MM.1S (cell line): Measurements from ENCODE around the gene PTCH2.

Experiments
- DNase-seq: peaks from one replicate; pipeline ENCODE4 v3.0.0-alpha.2; 2015
- H2AFZ ChIP-seq: fragments of 300-600 bp; sonication (generic); 2 replicates; pipeline ENCODE4 v1.6.0; 2016; ENCODE audit warnings: antibody characterized with exemption, low read length
- H3F3A ChIP-seq: fragments of 300-600 bp; sonication (generic); 2 replicates; pipeline ENCODE4 v1.6.1; 2016; ENCODE audit warnings: mild to moderate bottlenecking, antibody characterized with exemption, low read length, moderate library complexity, mixed read lengths; ENCODE audit not compliant: insufficient read depth
- H3K27ac ChIP-seq: fragments of 300-600 bp; sonication (generic); 2 replicates; pipeline ENCODE4 v1.5.1; 2016; ENCODE audit warnings: mild to moderate bottlenecking, low read length
- H3K27me3 ChIP-seq: fragments of 300-600 bp; sonication (generic); replicated peaks from 2 replicates; pipeline ENCODE4 v1.6.0; 2016; ENCODE audit warnings: low read length; ENCODE audit not compliant: insufficient read depth
- H3K36me3 ChIP-seq: fragments of 300-600 bp; sonication (generic); replicated peaks from 2 replicates; pipeline ENCODE4 v1.6.1; 2016; ENCODE audit warnings: mild to moderate bottlenecking, low read length, mixed read lengths; ENCODE audit not compliant: insufficient read depth
- H3K4me1 ChIP-seq: fragments of 300-600 bp; sonication (generic); 2 replicates; pipeline ENCODE4 v1.6.1; 2016; ENCODE audit warnings: low read length, mixed read lengths
- H3K4me2 ChIP-seq: fragments of 300-600 bp; sonication (generic); 2 replicates; pipeline ENCODE4 v1.6.0; 2016; ENCODE audit warnings: low read depth, low read length
- H3K4me3 ChIP-seq: fragments of 300-600 bp; sonication (generic); 2 replicates; pipeline ENCODE4 v1.5.1; 2016; ENCODE audit warnings: low read length, mixed read lengths
- H3K79me2 ChIP-seq: fragments of 300-600 bp; sonication (generic); 2 replicates; pipeline ENCODE4 v1.6.1; 2016; ENCODE audit warnings: mixed run types, low read length, mixed read lengths
- H3K9ac ChIP-seq: fragments of 300-600 bp; sonication (generic); 2 replicates; pipeline ENCODE4 v1.6.1; 2016; ENCODE audit warnings: low read length, mixed read lengths
- H3K9me2 ChIP-seq: fragments of 300-600 bp; sonication (generic); replicated peaks from 2 replicates; pipeline ENCODE4 v1.6.1; 2016; ENCODE audit warnings: mild to moderate bottlenecking, low read length, mixed read lengths; ENCODE audit not compliant: insufficient read depth
- H3K9me3 ChIP-seq: fragments of 300-600 bp; sonication (generic); replicated peaks from 2 replicates; pipeline ENCODE4 v1.6.1; 2016; ENCODE audit warnings: mild to moderate bottlenecking, low read length, mixed read lengths; ENCODE audit not compliant: insufficient read depth
- H4K20me1 ChIP-seq: fragments of 300-600 bp; sonication (generic); 2 replicates; pipeline ENCODE4 v1.6.1; 2016; ENCODE audit warnings: mild to moderate bottlenecking, low read length, moderate library complexity, mixed read lengths; ENCODE audit not compliant: insufficient read depth
- EZH2 ChIP-seq: fragments of 300-600 bp; sonication (generic); optimal IDR thresholded peaks from 2 replicates; pipeline ENCODE3; 2017; ENCODE audit warnings: low read depth, mild to moderate bottlenecking, antibody characterized with exemption, low read length, mixed read lengths
- EZH2phosphoT487 ChIP-seq: fragments of 300-600 bp; sonication (generic); IDR thresholded peaks from 2 replicates; pipeline ENCODE4 v1.6.1; 2018; ENCODE audit warnings: antibody characterized with exemption, low read length
- TF ChIP-seq, protein P1 (sequence below): fragments of 300-600 bp; sonication (generic); IDR thresholded peaks from 2 replicates; pipeline ENCODE4 v1.5.1; 2016; ENCODE audit warnings: antibody characterized with exemption, low read length, mixed read lengths

The PTCH2 gene

GRCh38 chr1:44847845-44848244 lies 4.8 kb upstream of the PTCH2 start:
- TF ChIP-seq EZH2phosphoT487 (no peak), EZH2 (no peak)
- TF ChIP-seq, protein P1, sequence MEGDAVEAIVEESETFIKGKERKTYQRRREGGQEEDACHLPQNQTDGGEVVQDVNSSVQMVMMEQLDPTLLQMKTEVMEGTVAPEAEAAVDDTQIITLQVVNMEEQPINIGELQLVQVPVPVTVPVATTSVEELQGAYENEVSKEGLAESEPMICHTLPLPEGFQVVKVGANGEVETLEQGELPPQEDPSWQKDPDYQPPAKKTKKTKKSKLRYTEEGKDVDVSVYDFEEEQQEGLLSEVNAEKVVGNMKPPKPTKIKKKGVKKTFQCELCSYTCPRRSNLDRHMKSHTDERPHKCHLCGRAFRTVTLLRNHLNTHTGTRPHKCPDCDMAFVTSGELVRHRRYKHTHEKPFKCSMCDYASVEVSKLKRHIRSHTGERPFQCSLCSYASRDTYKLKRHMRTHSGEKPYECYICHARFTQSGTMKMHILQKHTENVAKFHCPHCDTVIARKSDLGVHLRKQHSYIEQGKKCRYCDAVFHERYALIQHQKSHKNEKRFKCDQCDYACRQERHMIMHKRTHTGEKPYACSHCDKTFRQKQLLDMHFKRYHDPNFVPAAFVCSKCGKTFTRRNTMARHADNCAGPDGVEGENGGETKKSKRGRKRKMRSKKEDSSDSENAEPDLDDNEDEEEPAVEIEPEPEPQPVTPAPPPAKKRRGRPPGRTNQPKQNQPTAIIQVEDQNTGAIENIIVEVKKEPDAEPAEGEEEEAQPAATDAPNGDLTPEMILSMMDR: no peak
- Histone ChIP-seq H3K9ac (no peak overlapping the region), H4K20me1 (no peaks in the 10 kb centered on the region)

GRCh38 chr1:44846985-44847384 lies 3.9 kb upstream of the PTCH2 start:
- Histone ChIP-seq H4K20me1 (no peaks in the 10 kb centered on the region), H3K9me3 (no peaks in the 10 kb centered on the region)
- no peak for DNase-seq

More at GRCh38 chr1:44847845-44848244, 4.8 kb upstream of the PTCH2 start:
- Histone ChIP-seq H3K4me2 (no peak overlapping the region), H3K27me3 (no peaks in the 10 kb centered on the region), H3K4me3 (no peak overlapping the region), H3K36me3 (no peaks in the 10 kb centered on the region), H3K4me1 (no peaks in the 10 kb centered on the region), H3K27ac (no peak overlapping the region), H2AFZ (no peak overlapping the region), H3K9me3 (no peaks in the 10 kb centered on the region), H3F3A (no peaks in the 10 kb centered on the region), H3K9me2 (no peaks in the 10 kb centered on the region), H3K79me2 (no peaks in the 10 kb centered on the region)
- no peak for DNase-seq

DNA sequence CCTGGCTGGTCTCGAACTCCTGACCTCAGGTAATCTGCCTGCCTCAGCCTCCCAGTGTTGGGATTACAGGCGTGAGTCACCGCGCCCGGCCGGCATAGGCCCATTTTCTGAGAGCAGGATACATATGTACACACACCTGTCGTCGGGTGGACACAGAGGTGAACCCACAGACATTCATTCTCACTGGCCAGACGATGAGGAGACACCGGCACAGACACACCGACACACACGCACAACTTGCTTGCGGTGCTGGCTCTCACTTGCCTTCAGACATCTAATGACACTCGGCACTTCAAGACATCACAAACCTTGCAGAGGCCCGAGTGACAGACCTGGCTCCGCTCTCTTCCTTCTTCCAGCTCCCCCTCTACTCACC lies 579 bp downstream of the PTCH2 start:
- H3K79me2 ChIP-seq: no peaks in the 10 kb centered on the region
- no peak overlapping the region for H3K9ac ChIP-seq
- no peaks in the 10 kb centered on the region for H4K20me1 ChIP-seq
- H3K4me3 ChIP-seq: no peak overlapping the region
- H3K4me1 ChIP-seq: no peaks in the 10 kb centered on the region
- no peaks in the 10 kb centered on the region for H3K27me3 ChIP-seq
- H3K27ac ChIP-seq: no peak overlapping the region
- H3K4me2 ChIP-seq: no peak overlapping the region; the same call in 1 of the 2 replicates
- H3K9me3 ChIP-seq: no peaks in the 10 kb centered on the region
- H3K9me2 ChIP-seq: no peaks in the 10 kb centered on the region
- no peaks in the 10 kb centered on the region for H3F3A ChIP-seq
- no peak overlapping the region for H2AFZ ChIP-seq
- DNase-seq: no peak
- TF ChIP-seq EZH2phosphoT487 (no peak), EZH2 (no peak)
- TF ChIP-seq, protein P1: no peak
- H3K36me3 ChIP-seq: no peaks in the 10 kb centered on the region

More at GRCh38 chr1:44846985-44847384, 3.9 kb upstream of the PTCH2 start:
- H3F3A ChIP-seq: no peaks in the 10 kb centered on the region
- no peaks in the 10 kb centered on the region for H3K36me3 ChIP-seq
- no peak overlapping the region for H3K27ac ChIP-seq
- H3K4me2 ChIP-seq: no peak overlapping the region
- no peak overlapping the region for H2AFZ ChIP-seq
- H3K79me2 ChIP-seq: no peaks in the 10 kb centered on the region
- H3K4me1 ChIP-seq: no peaks in the 10 kb centered on the region
- no peak overlapping the region for H3K9ac ChIP-seq
- no peaks in the 10 kb centered on the region for H3K27me3 ChIP-seq
- TF ChIP-seq EZH2phosphoT487 (no peak), EZH2 (no peak)
- TF ChIP-seq, protein P1: no peak
- H3K9me2 ChIP-seq: no peaks in the 10 kb centered on the region
- H3K4me3 ChIP-seq: no peak overlapping the region
